Liver (tissue), 3 donors: ENCODE data around the gene MRPS18A.

ENCODE experiments used
- FOXA1 ChIP-seq: IDR thresholded peaks from 2 replicates; pipeline ENCODE4 v1.6.1; 2016; ENCODE audit warnings: antibody characterized with exemption
- HNF4A ChIP-seq, 2 donors: conservative IDR thresholded peaks; 2 replicates each; pipeline ENCODE4 v1.6.1; 2016; ENCODE audit warnings: antibody characterized with exemption in 2 of 2, mild to moderate bottlenecking in 2 of 2
- JUND ChIP-seq, 2 donors: IDR thresholded peaks; 2 replicates each; pipeline ENCODE4 v1.6.1; 2016; ENCODE audit warnings: antibody characterized with exemption in 2 of 2
- RAD21 ChIP-seq, 2 donors: IDR thresholded peaks; 2 replicates each; pipeline ENCODE4 v1.6.1; 2016; ENCODE audit warnings: antibody characterized with exemption in 2 of 2, mild to moderate bottlenecking in 2 of 2
- TF ChIP-seq, protein P1 (sequence below): fragments of 150-350 bp; IDR thresholded peaks from 2 replicates; pipeline ENCODE4 v1.5.1; 2017; ENCODE audit warnings: improper control_type of control experiment, low read depth, low read length; ENCODE audit not compliant: missing input control
- TF ChIP-seq, protein P2 (sequence below): IDR thresholded peaks from 2 replicates; pipeline ENCODE4 v1.6.1; 2016; ENCODE audit warnings: antibody characterized with exemption, mild to moderate bottlenecking
- donor health status: healthy.
- donor health status: healthy.

DNA sequence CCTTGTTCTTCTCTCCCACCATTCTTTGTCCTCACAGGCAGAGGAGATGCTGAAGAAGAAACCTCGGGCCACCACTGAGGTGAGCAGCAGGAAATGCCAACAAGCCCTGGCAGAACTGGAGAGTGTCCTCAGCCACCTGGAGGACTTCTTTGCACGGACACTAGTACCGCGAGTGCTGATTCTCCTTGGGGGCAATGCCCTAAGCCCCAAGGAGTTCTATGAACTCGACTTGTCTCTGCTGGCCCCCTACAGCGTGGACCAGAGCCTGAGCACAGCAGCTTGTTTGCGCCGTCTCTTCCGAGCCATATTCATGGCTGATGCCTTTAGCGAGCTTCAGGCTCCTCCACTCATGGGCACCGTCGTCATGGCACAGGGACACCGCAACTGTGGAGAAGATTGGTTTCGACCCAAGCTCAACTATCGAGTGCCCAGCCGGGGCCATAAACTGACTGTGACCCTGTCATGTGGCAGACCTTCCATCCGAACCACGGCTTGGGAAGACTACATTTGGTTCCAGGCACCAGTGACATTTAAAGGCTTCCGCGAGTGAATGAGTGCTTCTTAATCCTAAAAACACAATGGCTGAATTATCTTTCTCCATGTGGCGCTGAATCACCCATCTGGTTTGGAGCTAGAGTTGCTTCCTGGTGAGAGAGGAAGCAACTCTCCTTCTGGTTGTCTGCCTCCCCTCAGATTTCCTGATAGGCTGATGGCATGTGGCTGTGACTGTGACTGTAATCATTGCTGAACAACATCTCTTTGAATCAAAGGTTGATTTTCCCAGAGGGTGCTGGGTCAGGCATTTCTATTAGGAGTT is 47.4 kb downstream of the MRPS18A start:
- TF ChIP-seq, protein P1, sequence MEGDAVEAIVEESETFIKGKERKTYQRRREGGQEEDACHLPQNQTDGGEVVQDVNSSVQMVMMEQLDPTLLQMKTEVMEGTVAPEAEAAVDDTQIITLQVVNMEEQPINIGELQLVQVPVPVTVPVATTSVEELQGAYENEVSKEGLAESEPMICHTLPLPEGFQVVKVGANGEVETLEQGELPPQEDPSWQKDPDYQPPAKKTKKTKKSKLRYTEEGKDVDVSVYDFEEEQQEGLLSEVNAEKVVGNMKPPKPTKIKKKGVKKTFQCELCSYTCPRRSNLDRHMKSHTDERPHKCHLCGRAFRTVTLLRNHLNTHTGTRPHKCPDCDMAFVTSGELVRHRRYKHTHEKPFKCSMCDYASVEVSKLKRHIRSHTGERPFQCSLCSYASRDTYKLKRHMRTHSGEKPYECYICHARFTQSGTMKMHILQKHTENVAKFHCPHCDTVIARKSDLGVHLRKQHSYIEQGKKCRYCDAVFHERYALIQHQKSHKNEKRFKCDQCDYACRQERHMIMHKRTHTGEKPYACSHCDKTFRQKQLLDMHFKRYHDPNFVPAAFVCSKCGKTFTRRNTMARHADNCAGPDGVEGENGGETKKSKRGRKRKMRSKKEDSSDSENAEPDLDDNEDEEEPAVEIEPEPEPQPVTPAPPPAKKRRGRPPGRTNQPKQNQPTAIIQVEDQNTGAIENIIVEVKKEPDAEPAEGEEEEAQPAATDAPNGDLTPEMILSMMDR, result no peak
- TF ChIP-seq JUND (IDR thresholded peaks at IDR 0.05) (no peak), HNF4A (conservative IDR thresholded peaks at IDR 0.05) (no peak), FOXA1 (no peak), RAD21 (IDR thresholded peaks at IDR 0.05) (no peak)
- TF ChIP-seq, protein P2, sequence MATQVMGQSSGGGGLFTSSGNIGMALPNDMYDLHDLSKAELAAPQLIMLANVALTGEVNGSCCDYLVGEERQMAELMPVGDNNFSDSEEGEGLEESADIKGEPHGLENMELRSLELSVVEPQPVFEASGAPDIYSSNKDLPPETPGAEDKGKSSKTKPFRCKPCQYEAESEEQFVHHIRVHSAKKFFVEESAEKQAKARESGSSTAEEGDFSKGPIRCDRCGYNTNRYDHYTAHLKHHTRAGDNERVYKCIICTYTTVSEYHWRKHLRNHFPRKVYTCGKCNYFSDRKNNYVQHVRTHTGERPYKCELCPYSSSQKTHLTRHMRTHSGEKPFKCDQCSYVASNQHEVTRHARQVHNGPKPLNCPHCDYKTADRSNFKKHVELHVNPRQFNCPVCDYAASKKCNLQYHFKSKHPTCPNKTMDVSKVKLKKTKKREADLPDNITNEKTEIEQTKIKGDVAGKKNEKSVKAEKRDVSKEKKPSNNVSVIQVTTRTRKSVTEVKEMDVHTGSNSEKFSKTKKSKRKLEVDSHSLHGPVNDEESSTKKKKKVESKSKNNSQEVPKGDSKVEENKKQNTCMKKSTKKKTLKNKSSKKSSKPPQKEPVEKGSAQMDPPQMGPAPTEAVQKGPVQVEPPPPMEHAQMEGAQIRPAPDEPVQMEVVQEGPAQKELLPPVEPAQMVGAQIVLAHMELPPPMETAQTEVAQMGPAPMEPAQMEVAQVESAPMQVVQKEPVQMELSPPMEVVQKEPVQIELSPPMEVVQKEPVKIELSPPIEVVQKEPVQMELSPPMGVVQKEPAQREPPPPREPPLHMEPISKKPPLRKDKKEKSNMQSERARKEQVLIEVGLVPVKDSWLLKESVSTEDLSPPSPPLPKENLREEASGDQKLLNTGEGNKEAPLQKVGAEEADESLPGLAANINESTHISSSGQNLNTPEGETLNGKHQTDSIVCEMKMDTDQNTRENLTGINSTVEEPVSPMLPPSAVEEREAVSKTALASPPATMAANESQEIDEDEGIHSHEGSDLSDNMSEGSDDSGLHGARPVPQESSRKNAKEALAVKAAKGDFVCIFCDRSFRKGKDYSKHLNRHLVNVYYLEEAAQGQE, result no peak
